ENCODE measurements around the gene AMBN. TPM values are rescaled to one million over a fixed set of nuclear protein-coding genes. Genes with fewer than 3 reads are reported as not detected.
A peak's percentile ranks its signal among the peaks of the same experiment; 100 is the strongest.

Gene AMBN
- total RNA-seq, 1 experiment from 2014 or later = not detected

DNA sequence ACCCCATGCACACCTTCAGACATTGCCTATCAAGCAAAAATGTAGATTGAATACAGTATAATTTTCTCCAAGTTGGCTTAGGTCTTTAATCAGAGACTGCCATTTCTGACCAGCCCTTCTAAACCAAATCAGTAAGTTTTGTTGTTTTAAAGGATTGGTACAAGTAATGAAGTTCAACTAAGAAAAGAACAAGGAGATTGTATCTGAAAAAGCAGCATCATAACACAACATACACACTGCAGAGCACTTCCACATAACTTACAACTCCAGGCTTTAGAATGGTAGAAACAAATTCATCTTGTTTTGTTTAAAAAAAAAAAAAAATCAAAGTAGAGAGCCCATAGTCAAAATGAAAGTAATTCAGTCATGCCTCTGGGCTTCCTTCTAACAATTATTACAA, 16.1 kb upstream of the AMBN start:
- no peak overlapping the region for H3K4me3 Mint-ChIP-seq (ENCODE audit: low read depth, unreplicated experiment)
- no peaks in the 10 kb centered on the region for H3K36me3 Mint-ChIP-seq (ENCODE audit: insufficient read depth, unreplicated experiment)
- BruUV-seq (replicated peaks) = no TSS peak
- no peaks in the 10 kb centered on the region for H3K27me3 Mint-ChIP-seq (ENCODE audit: unreplicated experiment)
- CTCF ChIA-PET = no interaction called here
- H3K4me1 Mint-ChIP-seq (ENCODE audit: low read depth, unreplicated experiment) = no peaks in the 10 kb centered on the region
- TF ChIP-seq, protein P1, sequence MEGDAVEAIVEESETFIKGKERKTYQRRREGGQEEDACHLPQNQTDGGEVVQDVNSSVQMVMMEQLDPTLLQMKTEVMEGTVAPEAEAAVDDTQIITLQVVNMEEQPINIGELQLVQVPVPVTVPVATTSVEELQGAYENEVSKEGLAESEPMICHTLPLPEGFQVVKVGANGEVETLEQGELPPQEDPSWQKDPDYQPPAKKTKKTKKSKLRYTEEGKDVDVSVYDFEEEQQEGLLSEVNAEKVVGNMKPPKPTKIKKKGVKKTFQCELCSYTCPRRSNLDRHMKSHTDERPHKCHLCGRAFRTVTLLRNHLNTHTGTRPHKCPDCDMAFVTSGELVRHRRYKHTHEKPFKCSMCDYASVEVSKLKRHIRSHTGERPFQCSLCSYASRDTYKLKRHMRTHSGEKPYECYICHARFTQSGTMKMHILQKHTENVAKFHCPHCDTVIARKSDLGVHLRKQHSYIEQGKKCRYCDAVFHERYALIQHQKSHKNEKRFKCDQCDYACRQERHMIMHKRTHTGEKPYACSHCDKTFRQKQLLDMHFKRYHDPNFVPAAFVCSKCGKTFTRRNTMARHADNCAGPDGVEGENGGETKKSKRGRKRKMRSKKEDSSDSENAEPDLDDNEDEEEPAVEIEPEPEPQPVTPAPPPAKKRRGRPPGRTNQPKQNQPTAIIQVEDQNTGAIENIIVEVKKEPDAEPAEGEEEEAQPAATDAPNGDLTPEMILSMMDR (IDR thresholded peaks at IDR 0.05; ENCODE audit: unreplicated experiment) = no peak
- intact Hi-C loops (cut with micrococcal nuclease; ENCODE audit: unreplicated experiment) = no loop called here
- H3K9me3 Mint-ChIP-seq (ENCODE audit: low read depth, unreplicated experiment) = peaks cover 2% of the 10 kb centered on the region
- no peak for DNase-seq
- no peak overlapping the region for H3K27ac Mint-ChIP-seq (ENCODE audit: unreplicated experiment)

DNA sequence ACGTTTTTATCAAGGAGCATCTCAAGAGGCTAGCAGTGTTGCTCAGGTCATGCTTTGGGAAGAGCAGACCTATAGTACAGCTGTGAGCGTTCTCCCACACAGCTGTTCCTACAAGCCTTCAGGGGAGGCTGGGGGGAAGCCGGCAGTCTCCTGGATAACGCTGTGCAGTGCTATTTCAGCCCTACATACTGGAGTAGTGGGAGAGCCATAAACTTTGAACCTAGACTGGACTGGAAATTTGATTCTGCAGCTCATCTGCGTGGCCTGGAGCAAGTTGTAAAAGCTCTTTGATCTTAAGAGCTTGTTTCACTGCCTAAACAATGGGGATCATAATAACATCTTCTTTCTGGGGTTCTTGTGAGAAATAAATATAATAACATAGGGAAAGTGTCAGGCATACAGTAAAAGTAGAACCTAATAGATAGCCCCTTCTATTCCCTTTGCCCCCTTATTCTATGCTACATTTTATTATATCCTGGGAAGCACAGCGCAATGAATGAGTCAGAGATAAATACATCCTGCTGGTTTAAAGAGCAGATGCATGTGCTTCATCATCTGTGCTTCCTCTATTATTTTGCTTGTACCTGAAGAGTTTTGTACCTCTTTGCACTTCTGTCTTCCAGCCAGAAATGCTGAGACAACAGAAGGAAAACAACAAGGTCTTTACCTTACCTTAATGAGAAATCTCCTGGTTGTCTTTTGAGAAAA, 14.7 kb upstream of the AMBN start:
- CTCF ChIA-PET = no interaction called here
- intact Hi-C loops (cut with micrococcal nuclease; ENCODE audit: unreplicated experiment) = no loop called here
- H3K4me1 Mint-ChIP-seq (ENCODE audit: low read depth, unreplicated experiment) = no peaks in the 10 kb centered on the region
- no peak for DNase-seq
- no peaks in the 10 kb centered on the region for H3K36me3 Mint-ChIP-seq (ENCODE audit: insufficient read depth, unreplicated experiment)
- no peak overlapping the region for H3K4me3 Mint-ChIP-seq (ENCODE audit: low read depth, unreplicated experiment)
- TF ChIP-seq, protein P1 (IDR thresholded peaks at IDR 0.05; ENCODE audit: unreplicated experiment) = no peak
- H3K9me3 Mint-ChIP-seq (ENCODE audit: low read depth, unreplicated experiment) = peaks cover 2% of the 10 kb centered on the region
- H3K27me3 Mint-ChIP-seq (ENCODE audit: unreplicated experiment) = no peaks in the 10 kb centered on the region
- BruUV-seq (replicated peaks) = no TSS peak
- no peak overlapping the region for H3K27ac Mint-ChIP-seq (ENCODE audit: unreplicated experiment)

DNA sequence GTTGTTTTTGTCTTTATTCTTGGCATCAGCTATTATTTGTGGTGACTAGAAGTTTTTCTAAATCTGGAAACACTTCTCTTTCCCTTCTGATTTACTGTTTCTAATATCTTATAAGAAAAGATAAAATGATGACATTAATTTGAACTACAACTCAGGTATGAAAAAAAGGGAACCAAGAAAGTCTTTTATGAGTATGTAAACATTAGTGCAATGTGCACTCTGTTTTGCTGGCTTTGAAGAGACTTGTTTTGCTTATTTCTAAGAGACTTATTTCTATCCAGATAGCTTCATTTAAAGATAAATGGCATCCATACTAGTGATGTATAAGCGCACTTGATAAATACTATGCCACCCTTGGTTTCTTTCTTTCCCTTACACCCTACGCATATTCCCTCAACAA, 10.1 kb upstream of the AMBN start:
- CTCF ChIA-PET = no interaction called here
- Mint-ChIP-seq H3K27ac (ENCODE audit: unreplicated experiment) (no peak overlapping the region), H3K27me3 (ENCODE audit: unreplicated experiment) (no peaks in the 10 kb centered on the region), H3K36me3 (ENCODE audit: insufficient read depth, unreplicated experiment) (no peaks in the 10 kb centered on the region), H3K9me3 (ENCODE audit: low read depth, unreplicated experiment) (peaks cover 2% of the 10 kb centered on the region), H3K4me1 (ENCODE audit: low read depth, unreplicated experiment) (peaks cover 10% of the 10 kb centered on the region), H3K4me3 (ENCODE audit: low read depth, unreplicated experiment) (no peak overlapping the region)
- TF ChIP-seq, protein P1 (IDR thresholded peaks at IDR 0.05; ENCODE audit: unreplicated experiment) = no peak
- intact Hi-C loops (cut with micrococcal nuclease; ENCODE audit: unreplicated experiment) = no loop called here
- no peak for DNase-seq
- BruUV-seq (replicated peaks) = no TSS peak

DNA sequence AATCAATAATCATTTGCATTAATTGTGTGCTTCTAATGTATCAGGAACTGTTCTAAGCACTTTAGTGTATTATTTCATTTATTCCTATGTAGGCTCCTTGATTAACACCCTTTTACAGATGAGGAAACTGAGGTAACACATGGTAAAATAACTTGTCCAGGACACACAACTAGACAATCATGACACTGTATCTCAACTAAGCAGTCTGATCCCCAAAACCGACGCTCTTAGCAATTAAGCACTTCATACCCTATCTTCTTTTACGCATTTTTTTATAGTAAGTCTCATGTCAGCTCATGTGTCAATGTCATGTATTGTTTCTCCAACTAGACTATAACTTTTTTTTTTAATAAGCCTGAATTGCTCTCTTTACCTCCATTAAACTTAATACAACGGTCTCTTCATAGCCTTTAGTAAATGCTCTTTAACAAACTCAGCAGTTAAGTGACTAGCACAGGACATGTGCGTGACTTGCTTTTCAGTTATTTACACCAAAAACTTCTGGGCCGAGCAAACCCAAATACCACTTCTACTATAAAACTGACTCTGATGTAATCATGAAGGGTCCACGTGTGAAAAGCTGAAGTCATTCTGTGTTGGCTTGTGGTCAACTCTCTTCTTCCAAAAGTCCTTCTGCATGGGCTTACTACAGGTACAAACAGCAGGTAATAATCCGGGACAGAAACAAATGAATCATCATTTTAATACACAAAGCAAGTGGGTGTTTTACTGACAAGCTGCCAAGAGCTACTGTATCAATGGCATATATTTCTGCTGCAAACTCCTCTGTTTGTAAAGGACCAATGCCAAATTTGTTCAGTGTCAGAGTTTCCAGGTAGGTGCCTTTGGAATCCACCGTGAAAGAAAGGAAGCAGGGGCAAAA, 7.9 kb upstream of the AMBN start:
- H3K27ac Mint-ChIP-seq (ENCODE audit: unreplicated experiment) = peak overlapping the region; percentile 53
- CTCF ChIA-PET = no interaction called here

More for the DNA sequence above, 7.9 kb upstream of the AMBN start:
- no peaks in the 10 kb centered on the region for H3K36me3 Mint-ChIP-seq (ENCODE audit: insufficient read depth, unreplicated experiment)
- TF ChIP-seq, protein P1 (IDR thresholded peaks at IDR 0.05; ENCODE audit: unreplicated experiment) = no peak
- peaks cover 10% of the 10 kb centered on the region for H3K4me1 Mint-ChIP-seq (ENCODE audit: low read depth, unreplicated experiment)
- DNase-seq = peak; percentile 53
- intact Hi-C loops (cut with micrococcal nuclease; ENCODE audit: unreplicated experiment) = no loop called here
- H3K27me3 Mint-ChIP-seq (ENCODE audit: unreplicated experiment) = no peaks in the 10 kb centered on the region
- BruUV-seq (replicated peaks) = no TSS peak
- H3K9me3 Mint-ChIP-seq (ENCODE audit: low read depth, unreplicated experiment) = no peaks in the 10 kb centered on the region
- H3K4me3 Mint-ChIP-seq (ENCODE audit: low read depth, unreplicated experiment) = no peak overlapping the region
